ENCODE results near the gene GNG7. TPM values are rescaled to one million over a fixed set of nuclear protein-coding genes. Genes with fewer than 3 reads are reported as not detected.

Gene GNG7
- total and polyA plus RNA-seq, 10 of the 15 experiments (the other 5 are each of a cell fraction or from before 2014, with no cell fraction given): 1.9 to 13.6 (median 6.5) TPM

GRCh38 chr19:2469102-2469914, 233.2 kb downstream of the GNG7 start (continued):
- TF ChIP-seq JUNB (IDR thresholded peaks at IDR 0.05): peak; percentile 55
- no peak for TF ChIP-seq STAT3 (IDR thresholded peaks at IDR 0.05; ENCODE audit: low read depth, low read length)
- TF ChIP-seq ZNF24 (IDR thresholded peaks at IDR 0.05): no peak
- no peak for TF ChIP-seq BCL11A (IDR thresholded peaks at IDR 0.05; ENCODE audit: low read depth, low read length)
- TF ChIP-seq WRNIP1 (IDR thresholded peaks at IDR 0.05; ENCODE audit: borderline replicate concordance, low read depth, low read length): no peak
- TF ChIP-seq NR2C2 (IDR thresholded peaks at IDR 0.05; ENCODE audit: borderline replicate concordance, control insufficient read depth, insufficient read length, low read depth): no peak
- no peak for TF ChIP-seq YY1 (IDR thresholded peaks at IDR 0.05; ENCODE audit: low read depth, low read length)
- no peak for TF ChIP-seq TARDBP (IDR thresholded peaks at IDR 0.05; ENCODE audit: borderline replicate concordance)
- no peak for TF ChIP-seq HCFC1 (IDR thresholded peaks at IDR 0.05; ENCODE audit: low read length)
- TF ChIP-seq, protein P1, sequence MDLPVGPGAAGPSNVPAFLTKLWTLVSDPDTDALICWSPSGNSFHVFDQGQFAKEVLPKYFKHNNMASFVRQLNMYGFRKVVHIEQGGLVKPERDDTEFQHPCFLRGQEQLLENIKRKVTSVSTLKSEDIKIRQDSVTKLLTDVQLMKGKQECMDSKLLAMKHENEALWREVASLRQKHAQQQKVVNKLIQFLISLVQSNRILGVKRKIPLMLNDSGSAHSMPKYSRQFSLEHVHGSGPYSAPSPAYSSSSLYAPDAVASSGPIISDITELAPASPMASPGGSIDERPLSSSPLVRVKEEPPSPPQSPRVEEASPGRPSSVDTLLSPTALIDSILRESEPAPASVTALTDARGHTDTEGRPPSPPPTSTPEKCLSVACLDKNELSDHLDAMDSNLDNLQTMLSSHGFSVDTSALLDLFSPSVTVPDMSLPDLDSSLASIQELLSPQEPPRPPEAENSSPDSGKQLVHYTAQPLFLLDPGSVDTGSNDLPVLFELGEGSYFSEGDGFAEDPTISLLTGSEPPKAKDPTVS (IDR thresholded peaks at IDR 0.05; ENCODE audit: low read depth, low read length): no peak
- TF ChIP-seq CBX5 (IDR thresholded peaks at IDR 0.05; ENCODE audit: low read depth): no peak
- no peak for TF ChIP-seq CEBPB (IDR thresholded peaks at IDR 0.05; ENCODE audit: borderline replicate concordance in 1 of 2, low read depth in 2 of 2, low read length in 2 of 2)
- TF ChIP-seq, protein P2, sequence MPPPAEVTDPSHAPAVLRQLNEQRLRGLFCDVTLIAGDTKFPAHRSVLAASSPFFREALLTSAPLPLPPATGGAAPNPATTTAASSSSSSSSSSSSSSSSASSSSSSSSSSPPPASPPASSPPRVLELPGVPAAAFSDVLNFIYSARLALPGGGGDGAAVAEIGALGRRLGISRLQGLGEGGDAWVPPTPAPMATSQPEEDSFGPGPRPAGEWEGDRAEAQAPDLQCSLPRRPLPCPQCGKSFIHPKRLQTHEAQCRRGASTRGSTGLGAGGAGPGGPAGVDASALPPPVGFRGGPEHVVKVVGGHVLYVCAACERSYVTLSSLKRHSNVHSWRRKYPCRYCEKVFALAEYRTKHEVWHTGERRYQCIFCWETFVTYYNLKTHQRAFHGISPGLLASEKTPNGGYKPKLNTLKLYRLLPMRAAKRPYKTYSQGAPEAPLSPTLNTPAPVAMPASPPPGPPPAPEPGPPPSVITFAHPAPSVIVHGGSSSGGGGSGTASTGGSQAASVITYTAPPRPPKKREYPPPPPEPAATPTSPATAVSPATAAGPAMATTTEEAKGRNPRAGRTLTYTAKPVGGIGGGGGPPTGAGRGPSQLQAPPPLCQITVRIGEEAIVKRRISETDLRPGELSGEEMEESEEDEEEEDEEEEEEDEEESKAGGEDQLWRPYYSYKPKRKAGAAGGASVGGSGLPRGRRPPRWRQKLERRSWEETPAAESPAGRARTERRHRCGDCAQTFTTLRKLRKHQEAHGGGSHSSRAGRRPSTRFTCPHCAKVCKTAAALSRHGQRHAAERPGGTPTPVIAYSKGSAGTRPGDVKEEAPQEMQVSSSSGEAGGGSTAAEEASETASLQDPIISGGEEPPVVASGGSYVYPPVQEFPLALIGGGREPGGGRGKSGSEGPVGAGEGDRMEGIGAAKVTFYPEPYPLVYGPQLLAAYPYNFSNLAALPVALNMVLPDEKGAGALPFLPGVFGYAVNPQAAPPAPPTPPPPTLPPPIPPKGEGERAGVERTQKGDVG (CRISPR knock-in tag; IDR thresholded peaks at IDR 0.05): no peak
- no peak for TF ChIP-seq CBX3 (IDR thresholded peaks at IDR 0.05; ENCODE audit: borderline replicate concordance, low read depth)
- no peak for TF ChIP-seq RAD21 (IDR thresholded peaks at IDR 0.05; ENCODE audit: insufficient read depth, low read depth, low read length)
- TF ChIP-seq PAX8 (IDR thresholded peaks at IDR 0.05): no peak
- TF ChIP-seq NR2F1 (conservative IDR thresholded peaks at IDR 0.05): no peak
- TF ChIP-seq MTA2 (IDR thresholded peaks at IDR 0.05; ENCODE audit: low read depth): no peak
- no peak for TF ChIP-seq NBN (IDR thresholded peaks at IDR 0.05)
- TF ChIP-seq, protein P3, sequence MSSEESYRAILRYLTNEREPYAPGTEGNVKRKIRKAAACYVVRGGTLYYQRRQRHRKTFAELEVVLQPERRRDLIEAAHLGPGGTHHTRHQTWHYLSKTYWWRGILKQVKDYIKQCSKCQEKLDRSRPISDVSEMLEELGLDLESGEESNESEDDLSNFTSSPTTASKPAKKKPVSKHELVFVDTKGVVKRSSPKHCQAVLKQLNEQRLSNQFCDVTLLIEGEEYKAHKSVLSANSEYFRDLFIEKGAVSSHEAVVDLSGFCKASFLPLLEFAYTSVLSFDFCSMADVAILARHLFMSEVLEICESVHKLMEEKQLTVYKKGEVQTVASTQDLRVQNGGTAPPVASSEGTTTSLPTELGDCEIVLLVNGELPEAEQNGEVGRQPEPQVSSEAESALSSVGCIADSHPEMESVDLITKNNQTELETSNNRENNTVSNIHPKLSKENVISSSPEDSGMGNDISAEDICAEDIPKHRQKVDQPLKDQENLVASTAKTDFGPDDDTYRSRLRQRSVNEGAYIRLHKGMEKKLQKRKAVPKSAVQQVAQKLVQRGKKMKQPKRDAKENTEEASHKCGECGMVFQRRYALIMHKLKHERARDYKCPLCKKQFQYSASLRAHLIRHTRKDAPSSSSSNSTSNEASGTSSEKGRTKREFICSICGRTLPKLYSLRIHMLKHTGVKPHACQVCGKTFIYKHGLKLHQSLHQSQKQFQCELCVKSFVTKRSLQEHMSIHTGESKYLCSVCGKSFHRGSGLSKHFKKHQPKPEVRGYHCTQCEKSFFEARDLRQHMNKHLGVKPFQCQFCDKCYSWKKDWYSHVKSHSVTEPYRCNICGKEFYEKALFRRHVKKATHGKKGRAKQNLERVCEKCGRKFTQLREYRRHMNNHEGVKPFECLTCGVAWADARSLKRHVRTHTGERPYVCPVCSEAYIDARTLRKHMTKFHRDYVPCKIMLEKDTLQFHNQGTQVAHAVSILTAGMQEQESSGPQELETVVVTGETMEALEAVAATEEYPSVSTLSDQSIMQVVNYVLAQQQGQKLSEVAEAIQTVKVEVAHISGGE (CRISPR knock-in tag; IDR thresholded peaks at IDR 0.05): no peak
- TF ChIP-seq ZNF207 (IDR thresholded peaks at IDR 0.05; ENCODE audit: borderline replicate concordance): no peak

Data from GM12878 (cell line).